HG03520 (cell line): Measurements from ENCODE around the gene INPP4B.

ENCODE experiments used
- ATAC-seq: cut with Tn5 transposase; IDR thresholded peaks from one replicate; pipeline ENCODE4 v1.9.1; 2021; ENCODE audit warnings: mild to moderate bottlenecking, moderate library complexity; ENCODE audit not compliant: unreplicated experiment

INPP4B gene

GRCh38 chr4:142741995-142742394 lies 104.1 kb downstream of the INPP4B start:
- ATAC-seq, result no peak

DNA sequence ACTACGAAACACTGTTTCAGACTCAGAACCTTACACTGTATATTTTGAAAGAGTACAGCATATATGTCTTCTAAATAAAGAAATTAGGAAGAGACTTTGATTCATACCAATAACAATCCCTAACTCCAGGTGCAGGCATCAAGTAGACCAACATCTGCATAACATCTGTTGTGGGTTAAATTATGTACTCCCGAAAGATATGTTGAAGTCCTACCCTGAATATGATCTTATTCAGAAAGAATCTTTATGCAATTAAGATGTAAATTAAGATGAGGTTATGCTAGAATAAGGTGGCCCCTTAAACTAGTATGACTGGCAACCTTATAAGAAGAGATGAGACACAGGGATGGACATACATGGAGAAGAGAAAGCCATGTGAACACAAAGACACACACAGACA lies 117.9 kb downstream of the INPP4B start:
- ATAC-seq, result no peak

DNA sequence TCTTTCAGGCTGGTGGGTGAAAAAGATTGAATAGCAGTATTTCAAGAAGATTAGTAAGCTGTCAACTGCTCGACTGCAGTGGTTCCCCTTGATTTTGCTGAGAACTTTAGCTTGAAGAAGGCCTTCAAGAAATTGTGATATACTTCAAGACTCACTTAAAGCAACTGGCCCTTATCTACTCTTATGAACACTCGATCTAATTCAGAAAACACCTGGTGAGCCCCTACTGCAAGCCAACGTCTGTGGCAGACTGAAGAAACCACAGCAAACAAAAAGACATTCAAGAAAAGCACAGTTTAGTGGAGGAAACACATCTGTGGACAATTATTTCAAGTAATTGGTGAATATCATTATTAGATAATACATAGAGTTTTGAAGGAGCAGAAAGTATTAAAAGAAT lies 119.0 kb downstream of the INPP4B start:
- no peak for ATAC-seq

DNA sequence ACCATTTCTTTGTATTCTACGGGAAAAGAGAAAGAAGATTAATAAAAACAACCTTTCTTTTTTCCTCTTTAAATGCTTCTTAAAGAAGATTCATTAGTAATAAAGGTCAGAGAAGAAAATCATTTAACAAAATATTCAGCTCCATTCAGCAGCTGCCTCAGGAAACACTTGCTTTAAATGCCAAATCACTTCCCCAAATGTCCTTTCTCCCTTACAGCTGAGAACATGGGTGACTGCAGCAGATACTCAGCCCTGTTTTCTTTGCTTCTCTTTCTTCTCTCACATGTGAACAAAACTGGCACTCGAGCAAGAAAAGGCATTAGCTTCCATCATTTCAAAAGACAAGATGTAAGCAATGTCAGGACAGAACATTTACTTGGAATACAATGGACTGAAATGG lies 120.2 kb downstream of the INPP4B start:
- no peak for ATAC-seq

GRCh38 chr4:142721187-142721586 lies 124.9 kb downstream of the INPP4B start:
- no peak for ATAC-seq

DNA sequence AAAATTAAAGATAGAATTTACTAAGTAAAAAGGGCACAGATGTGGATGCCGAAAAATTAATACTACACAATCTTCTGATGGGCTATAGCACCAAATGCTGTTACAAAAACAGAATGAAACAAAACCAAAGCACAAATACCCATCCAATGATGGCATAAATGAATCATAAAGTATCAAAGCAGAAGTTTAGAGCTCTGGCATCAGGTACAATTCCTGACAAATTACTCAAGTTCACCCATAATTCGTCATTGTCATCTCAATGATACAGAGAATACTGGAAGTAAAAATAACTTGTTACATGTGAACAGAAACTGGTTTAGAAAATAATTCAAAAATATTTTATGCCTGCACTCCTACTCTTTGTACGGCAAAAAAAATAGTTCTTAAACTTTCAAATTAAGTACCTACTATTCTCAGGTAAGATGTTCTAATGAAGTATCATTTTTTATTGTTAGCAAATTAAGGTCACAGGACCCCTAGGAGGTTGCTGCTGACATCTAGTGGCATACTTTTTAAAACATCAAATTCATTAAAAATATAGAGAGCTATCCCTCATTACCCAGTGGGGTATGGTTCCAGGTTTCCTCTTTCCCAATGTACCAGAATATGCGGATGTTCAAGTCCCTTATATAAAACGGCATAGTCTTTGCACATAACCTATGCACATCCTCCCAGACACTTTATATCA lies 126.1 kb downstream of the INPP4B start:
- no peak for ATAC-seq

GRCh38 chr4:142718981-142719380 lies 127.1 kb downstream of the INPP4B start:
- ATAC-seq, result no peak

- ATAC-seq, result no peak
These were observed 130.4 kb downstream of the INPP4B start for GRCh38 chr4:142715727-142716126.

DNA sequence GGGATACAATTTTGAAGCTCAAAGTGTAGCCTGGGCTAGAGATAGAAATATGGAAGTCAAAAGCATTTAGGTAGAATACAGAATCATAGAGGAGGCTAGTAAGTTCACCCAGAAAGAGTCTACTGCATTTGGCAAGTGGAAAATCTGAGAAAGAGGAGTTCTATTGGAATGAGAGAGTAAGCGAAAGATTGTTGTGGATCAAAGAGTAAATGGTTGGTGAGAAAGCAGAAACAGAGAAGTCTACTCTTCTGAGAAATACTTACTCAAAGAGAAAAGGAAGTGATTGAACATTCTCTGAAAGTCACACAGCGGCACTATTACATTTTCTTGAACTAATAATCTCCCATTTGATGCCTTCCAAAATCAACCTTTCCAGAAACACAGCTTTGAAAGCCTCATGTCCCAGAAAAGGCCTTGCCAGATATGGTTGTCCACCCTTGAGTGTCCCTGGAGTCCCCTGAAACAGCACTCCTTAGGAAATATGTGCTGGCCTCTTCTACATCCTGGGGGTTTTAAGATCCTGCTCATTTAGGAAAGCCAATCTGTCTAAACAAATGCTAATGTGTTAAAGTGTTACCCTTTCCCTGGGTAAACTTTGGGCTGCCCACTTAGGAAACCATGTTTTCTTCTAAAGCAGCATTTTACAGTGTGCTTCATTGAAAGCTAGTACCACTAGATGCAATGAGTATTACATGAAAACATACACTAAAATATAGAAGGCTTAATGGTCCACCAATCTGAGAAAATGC lies 132.6 kb downstream of the INPP4B start:
- ATAC-seq, result no peak

- no peak for ATAC-seq
These were observed 137.9 kb downstream of the INPP4B start for GRCh38 chr4:142708231-142708630.

- no peak for ATAC-seq
These were observed 138.7 kb downstream of the INPP4B start for GRCh38 chr4:142707401-142707800.

DNA sequence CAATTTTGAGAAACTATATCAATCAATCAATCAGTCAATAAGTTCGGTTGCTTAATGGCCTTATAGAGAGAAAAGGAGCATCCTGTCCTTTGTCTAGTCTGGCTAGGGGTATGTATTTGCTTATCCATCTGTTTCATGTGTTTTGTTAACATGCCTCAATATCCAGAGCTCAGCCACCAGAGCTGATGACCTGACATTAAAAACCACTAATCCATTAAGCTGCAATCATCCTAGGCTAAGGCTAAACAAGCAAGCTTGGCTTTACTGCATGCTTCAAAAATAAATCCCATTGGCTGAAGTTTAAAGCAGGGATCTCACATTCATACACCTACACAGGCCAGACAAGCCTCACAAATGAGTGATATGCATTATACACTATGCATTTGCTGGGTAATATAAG lies 139.7 kb downstream of the INPP4B start:
- ATAC-seq, result no peak

- ATAC-seq, result no peak
These were observed 140.3 kb downstream of the INPP4B start for GRCh38 chr4:142705820-142706219.

DNA sequence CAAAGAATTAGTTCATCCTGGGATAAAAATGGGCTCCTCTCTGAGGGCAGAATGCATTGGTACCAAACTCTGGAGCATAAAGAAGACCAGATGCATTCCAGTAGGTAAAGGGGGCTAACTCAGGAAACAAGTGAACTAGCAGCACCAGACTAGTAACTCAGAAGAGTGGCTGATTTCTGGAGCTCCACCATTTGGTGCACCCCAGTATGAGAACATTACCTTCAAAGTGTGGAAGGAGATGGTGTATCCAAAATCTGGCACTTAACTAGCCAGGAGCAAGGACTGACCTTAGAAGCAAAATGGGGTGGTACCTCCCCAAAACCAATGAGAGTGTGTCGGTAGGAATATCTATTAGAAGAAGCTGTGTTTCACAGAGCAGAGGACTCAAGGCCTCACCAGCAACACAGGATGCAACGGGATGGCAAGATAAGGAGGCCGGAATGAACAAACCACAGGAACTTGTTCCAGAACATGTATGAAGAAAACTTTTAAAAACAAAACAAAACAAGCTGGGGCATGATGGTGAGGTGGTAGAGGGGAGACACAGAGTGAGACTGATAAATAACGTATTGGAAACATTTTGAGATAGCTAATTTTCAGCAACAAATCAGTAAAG lies 142.3 kb downstream of the INPP4B start:
- no peak for ATAC-seq

DNA sequence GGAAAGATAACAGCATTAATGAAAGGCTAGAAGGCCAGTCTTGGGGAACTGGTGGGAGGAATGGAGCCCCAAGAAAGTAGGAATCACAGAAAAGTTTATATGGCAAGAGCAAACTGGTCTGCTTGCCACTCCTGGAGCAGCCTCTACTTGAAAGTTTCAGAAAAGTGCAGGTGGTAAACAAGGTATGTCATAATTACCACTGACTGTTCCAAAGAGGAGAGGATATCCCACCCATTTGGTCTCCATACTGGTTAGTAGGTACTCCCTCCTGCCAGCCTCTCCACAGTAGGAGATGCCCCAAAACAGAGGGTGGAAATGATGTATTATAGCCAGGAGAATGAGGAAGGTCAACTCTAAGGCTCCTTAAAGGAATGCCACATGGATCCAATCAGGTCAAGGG lies 145.1 kb downstream of the INPP4B start:
- no peak for ATAC-seq

GRCh38 chr4:142700531-142700930 lies 145.6 kb downstream of the INPP4B start:
- no peak for ATAC-seq

- no peak for ATAC-seq
These were observed 147.5 kb downstream of the INPP4B start for GRCh38 chr4:142698552-142698951.

GRCh38 chr4:142697928-142698327 lies 148.2 kb downstream of the INPP4B start:
- ATAC-seq, result no peak

- ATAC-seq, result no peak
These were observed 148.8 kb downstream of the INPP4B start for GRCh38 chr4:142697320-142697719.

GRCh38 chr4:142696334-142697122 lies 149.6 kb downstream of the INPP4B start:
- ATAC-seq, result no peak

DNA sequence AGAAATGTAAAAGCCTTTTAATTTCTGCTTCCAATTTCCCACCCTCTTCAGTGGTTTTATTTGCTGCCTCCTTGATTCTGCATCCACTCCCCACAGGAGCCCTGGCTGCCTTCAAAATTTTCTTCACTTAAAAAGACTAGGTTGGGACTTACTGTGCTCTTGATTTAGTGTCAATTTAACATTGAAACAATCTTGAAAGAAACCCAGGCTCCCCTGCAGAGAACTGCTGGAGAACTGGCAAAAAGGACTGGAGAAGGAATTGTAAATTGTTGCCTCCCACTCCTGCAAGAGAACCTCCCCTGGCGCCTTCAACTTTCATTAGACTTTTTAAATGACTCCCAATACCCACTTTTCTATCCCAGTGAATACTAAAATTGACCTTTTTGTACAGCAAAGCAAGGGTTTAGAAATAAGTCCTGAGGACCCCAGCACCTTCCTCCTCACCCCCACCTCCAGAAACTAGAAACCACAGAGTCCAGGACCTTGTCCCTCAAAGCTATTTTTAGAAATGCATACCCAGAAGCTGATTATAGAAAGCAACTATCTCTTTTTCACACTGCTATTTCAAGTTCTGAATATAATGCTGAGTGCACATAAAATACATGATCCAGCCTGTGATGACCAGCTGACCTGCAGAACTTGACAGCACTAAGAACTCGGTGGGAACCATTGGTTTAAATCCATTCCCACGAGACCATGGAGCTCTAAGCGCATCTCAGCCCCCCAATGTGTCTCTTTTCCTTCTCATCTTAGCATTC lies 155.5 kb downstream of the INPP4B start:
- ATAC-seq, result no peak
